A549 (cell line): Measurements from ENCODE around the gene ENPP1. TPM values are rescaled to one million over a fixed set of nuclear protein-coding genes. Genes with fewer than 3 reads are reported as not detected.

Source experiments
- ATAC-seq, 2 experiments: fragments of 200-7000 bp in 1 of 2; fragments of >200 bp in 1 of 2; cut with Nextera tagmentation in 1 of 2; cut with Tn5 transposase in 1 of 2; 3 replicates each; pipeline versions ENCODE4 v1.8.0 to v1.9.1; 2018 to 2020; ENCODE audit warnings: mild to moderate bottlenecking in 1 of 2, moderate library complexity in 1 of 2
- CTCF ChIA-PET: fragments of 300-600 bp; sonication (Branson Sonifier 250); formaldehyde crosslinking; extraction: SDS; loops from one replicate; lab custom pipeline; 2021; ENCODE audit warnings: antibody characterized with exemption, inconsistent platforms; lab: Yijun Ruan, JAX
- POLR2A ChIA-PET: fragments of 350-600 bp; formaldehyde crosslinking; extraction: SDS; loops from one replicate; lab custom pipeline; 2021; ENCODE audit warnings: antibody characterized with exemption, inconsistent platforms; lab: Yijun Ruan, JAX
- DNase-seq, 2 experiments: peaks; one replicate each; pipeline versions ENCODE4 v3.0.0 to v3.0.0-alpha.2; 2011 to 2016; ENCODE audit warnings: low read depth in 1 of 2, low spot score in 1 of 2
- FAIRE-seq: peaks from 2 replicates; lab custom pipeline; 2011; peaks lifted over from hg19 to GRCh38; lab: Jason Lieb, UNC
- H3K27ac ChIP-seq, 2 experiments: fragments of >200 bp; sonication (Bioruptor Twin); formaldehyde crosslinking; 3 replicates each; pipeline ENCODE4 v1.5.1; 2016 to 2017
- H3K4me1 ChIP-seq: fragments of >200 bp; sonication (Bioruptor Twin); formaldehyde crosslinking; 3 replicates; pipeline ENCODE4 v1.6.1; 2016
- H3K4me2 ChIP-seq: fragments of >200 bp; sonication (Bioruptor Twin); formaldehyde crosslinking; 3 replicates; pipeline ENCODE4 v1.6.1; 2016
- H3K4me3 ChIP-seq: fragments of >200 bp; sonication (Bioruptor Twin); formaldehyde crosslinking; 3 replicates; pipeline ENCODE4 v1.5.1; 2016
- H3K9me3 ChIP-seq: fragments of >200 bp; sonication (Bioruptor Twin); formaldehyde crosslinking; 3 replicates; pipeline ENCODE4 v1.6.1; 2016
- BHLHE40 ChIP-seq: IDR thresholded peaks from 2 replicates; pipeline ENCODE4 v1.6.1; 2012; ENCODE audit warnings: low read depth, low read length, inconsistent platforms
- CBX2 ChIP-seq: fragments of 200-600 bp; sonication (generic); IDR thresholded peaks from 2 replicates; pipeline ENCODE4 v1.6.1; 2016; ENCODE audit warnings: low read depth, mild to moderate bottlenecking, borderline replicate concordance
- CBX8 ChIP-seq: fragments of 200-600 bp; sonication (generic); IDR thresholded peaks from 2 replicates; pipeline ENCODE4 v1.6.1; 2016
- CEBPB ChIP-seq, 2 experiments: fragments of >200 bp in 1 of 2; sonication (Bioruptor Twin) in 1 of 2; formaldehyde crosslinking in 1 of 2; IDR thresholded peaks; 2 replicates each; pipeline ENCODE4 v1.6.1; 2012 to 2016
- CHD2 ChIP-seq: fragments of 150-350 bp; IDR thresholded peaks from 2 replicates; pipeline ENCODE4 v1.6.1; 2014; ENCODE audit warnings: low read length; ENCODE audit not compliant: partially characterized antibody
- CHD4 ChIP-seq: fragments of 200-600 bp; sonication (generic); IDR thresholded peaks from 2 replicates; pipeline ENCODE4 v1.6.1; 2016; ENCODE audit warnings: antibody characterized with exemption, mild to moderate bottlenecking, borderline replicate concordance
- EHMT2 ChIP-seq: fragments of 200-600 bp; sonication (generic); IDR thresholded peaks from 2 replicates; pipeline ENCODE4 v1.6.1; 2016; ENCODE audit warnings: antibody characterized with exemption, low read depth, mild to moderate bottlenecking, moderate library complexity
- EP300 ChIP-seq, 2 experiments: fragments of >200 bp; sonication (Bioruptor Twin); formaldehyde crosslinking; IDR thresholded peaks; 2 replicates in 1 of 2; 3 replicates in 1 of 2; pipeline ENCODE4 v1.6.1; 2016 to 2017
- ESRRA ChIP-seq: fragments of 150-350 bp; IDR thresholded peaks from 2 replicates; pipeline ENCODE4 v1.6.1; 2014; ENCODE audit warnings: mild to moderate bottlenecking, low read length, borderline replicate concordance
- FOSB ChIP-seq: fragments of 250-450 bp; sonication (Bioruptor Pico); IDR thresholded peaks from 2 replicates; pipeline ENCODE4 v1.5.0; 2020; ENCODE audit warnings: mild to moderate bottlenecking, moderate library complexity
- FOSL2 ChIP-seq, 2 experiments: fragments of 450-650 bp in 1 of 2; fragments of >200 bp in 1 of 2; sonication (Bioruptor Twin) in 1 of 2; formaldehyde crosslinking; IDR thresholded peaks; 2 replicates each; pipeline versions ENCODE4 v1.5.0 to v1.6.1; 2016 to 2020; ENCODE audit warnings: mild to moderate bottlenecking in 1 of 2, moderate library complexity in 1 of 2
- FOXS1 ChIP-seq: fragments of 250-450 bp; sonication (Bioruptor Pico); IDR thresholded peaks from 2 replicates; pipeline ENCODE4 v1.5.0; 2020; ENCODE audit warnings: mild to moderate bottlenecking, moderate library complexity
- HDAC2 ChIP-seq: fragments of 200-600 bp; sonication (generic); IDR thresholded peaks from 2 replicates; pipeline ENCODE4 v1.6.1; 2016
- HEYL ChIP-seq: fragments of 250-450 bp; sonication (Bioruptor Pico); IDR thresholded peaks from 2 replicates; pipeline ENCODE4 v1.8.0; 2021; ENCODE audit warnings: mild to moderate bottlenecking, moderate library complexity
- HOXB13 ChIP-seq: fragments of 250-450 bp; sonication (Bioruptor Pico); IDR thresholded peaks from 2 replicates; pipeline ENCODE4 v1.5.0; 2020; ENCODE audit warnings: low read depth, mild to moderate bottlenecking, moderate library complexity
- JUN ChIP-seq, 2 experiments: fragments of >200 bp; sonication (Bioruptor Twin); formaldehyde crosslinking; IDR thresholded peaks; 2 replicates in 1 of 2; 3 replicates in 1 of 2; pipeline ENCODE4 v1.6.1; 2016 to 2017
- KDM1A ChIP-seq: fragments of 200-600 bp; sonication (generic); IDR thresholded peaks from 2 replicates; pipeline ENCODE4 v1.6.1; 2016; ENCODE audit warnings: low read depth, mild to moderate bottlenecking
- KDM5A ChIP-seq: fragments of 200-600 bp; sonication (generic); IDR thresholded peaks from 2 replicates; pipeline ENCODE4 v1.6.1; 2016; ENCODE audit warnings: antibody characterized with exemption, mild to moderate bottlenecking
- MAZ ChIP-seq: fragments of 150-350 bp; IDR thresholded peaks from 2 replicates; pipeline ENCODE4 v1.6.1; 2014; ENCODE audit warnings: antibody characterized with exemption, low read depth, low read length, borderline replicate concordance
- NFE2L2 ChIP-seq: fragments of 150-350 bp; conservative IDR thresholded peaks from 2 replicates; pipeline ENCODE4 v1.6.1; 2014; ENCODE audit warnings: low read length
- POLR2AphosphoS2 ChIP-seq: conservative IDR thresholded peaks from 2 replicates; pipeline ENCODE4 v1.6.1; 2012; ENCODE audit warnings: low read length, improper control_type of control experiment, inconsistent platforms
- RARB ChIP-seq: fragments of 250-450 bp; sonication (Bioruptor Pico); IDR thresholded peaks from 2 replicates; pipeline ENCODE4 v1.8.0; 2021; ENCODE audit warnings: mild to moderate bottlenecking, moderate library complexity
- RCOR1 ChIP-seq: fragments of 150-350 bp; IDR thresholded peaks from 2 replicates; pipeline ENCODE4 v1.6.1; 2014; ENCODE audit warnings: antibody characterized with exemption, low read length, low read depth
- RNF2 ChIP-seq: fragments of 200-600 bp; sonication (generic); IDR thresholded peaks from 2 replicates; pipeline ENCODE4 v1.6.1; 2016; ENCODE audit warnings: low read depth, mild to moderate bottlenecking, antibody characterized with exemption, moderate library complexity, borderline replicate concordance
- SMC3 ChIP-seq: fragments of >200 bp; sonication (Bioruptor Twin); formaldehyde crosslinking; IDR thresholded peaks from 3 replicates; pipeline ENCODE4 v1.6.1; 2018; ENCODE audit warnings: inconsistent platforms
- TP53 ChIP-seq: fragments of 250-450 bp; sonication (Bioruptor Pico); IDR thresholded peaks from 2 replicates; pipeline ENCODE4 v1.5.0; 2021; ENCODE audit warnings: mild to moderate bottlenecking, moderate library complexity
- ZC3H11A ChIP-seq: fragments of 450-650 bp; IDR thresholded peaks from 2 replicates; pipeline ENCODE4 v1.6.1; 2014; ENCODE audit warnings: antibody characterized with exemption, mild to moderate bottlenecking
- ZNF302 ChIP-seq: fragments of 250-450 bp; sonication (Bioruptor Pico); IDR thresholded peaks from 2 replicates; pipeline ENCODE4 v1.9.0; 2021; ENCODE audit warnings: inconsistent platforms, mild to moderate bottlenecking, moderate library complexity
- ZSCAN20 ChIP-seq: fragments of 250-450 bp; sonication (Bioruptor Pico); IDR thresholded peaks from 2 replicates; pipeline ENCODE4 v1.8.0; 2022; ENCODE audit warnings: mild to moderate bottlenecking, moderate library complexity
- WGBS: methylation state at CpG from one replicate; pipeline ENCODE4 v1.1.6; 2017; ENCODE audit errors: missing lambda C conversion rate; 5-methylcytosine and 5-hydroxymethylcytosine counted together
- polyA plus RNA-seq, 4 experiments: library from polyadenylated mRNA; depleted of rRNA in 3 of 4; stranded (reverse); fragments of >200 nt; fragmentation: RNase III in 1 of 4; extraction: RNeasy Plus Mini Kit Qiagen cat#74134 plus additional on column Dnase treatment in 1 of 4; gene quantifications; 2 replicates in 3 of 4; 3 replicates in 1 of 4; pipeline ENCODE4 v1.2.3, GENCODE V29; 2011 to 2017
- TF ChIP-seq, protein P1 (sequence below): fragments of 450-650 bp; IDR thresholded peaks from 2 replicates; pipeline ENCODE4 v1.6.1; 2014; ENCODE audit warnings: antibody characterized with exemption
- TF ChIP-seq, protein P2 (sequence below): IDR thresholded peaks from 2 replicates; pipeline ENCODE4 v1.6.1; 2012
- TF ChIP-seq, protein P3 (sequence below): IDR thresholded peaks from 2 replicates; pipeline ENCODE4 v1.6.1; 2012
- TF ChIP-seq, protein P4 (sequence below): fragments of >200 bp; sonication (Bioruptor Twin); formaldehyde crosslinking; IDR thresholded peaks from 2 replicates; pipeline ENCODE4 v1.6.1; 2016
- TF ChIP-seq, protein P5 (sequence below): fragments of >200 bp; sonication (Bioruptor Twin); formaldehyde crosslinking; IDR thresholded peaks from 3 replicates; pipeline ENCODE4 v1.5.1; 2016

Gene ENPP1
- polyA plus RNA-seq, 2 of the 4 experiments (the other 2 are of a cell fraction) = 0.97 to 5.3 TPM

DNA sequence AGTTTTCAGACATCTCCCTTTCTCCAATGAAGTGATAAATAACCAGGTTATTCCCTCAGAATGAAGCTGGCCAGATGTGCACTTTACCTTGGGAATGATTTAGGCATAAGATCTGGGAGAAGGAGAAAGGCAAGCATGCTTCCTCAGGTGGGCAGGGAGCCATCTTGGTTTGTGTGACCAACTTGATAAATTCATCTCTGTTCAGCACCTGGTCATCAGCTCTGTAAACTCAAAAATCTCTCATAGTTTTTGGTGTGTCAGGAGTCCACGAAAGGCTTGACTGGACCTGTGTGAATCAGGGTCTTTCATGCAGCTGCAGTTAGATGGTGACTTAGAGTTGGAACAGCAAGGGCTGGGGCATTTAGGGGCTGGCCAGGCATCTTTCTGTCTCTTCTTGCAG, 24.5 kb downstream of the ENPP1 start:
- WGBS = 100% methylated on average over 1 of the region's 1 CpG
- TF ChIP-seq EHMT2 (no peak), ZSCAN20 (no peak), MAZ (no peak), NFE2L2 (no peak), CBX2 (no peak), JUN (IDR thresholded peaks at IDR 0.05) (no peak), FOSL2 (IDR thresholded peaks at IDR 0.05) (no peak), FOSL2 (CRISPR knock-in tag; IDR thresholded peaks at IDR 0.05) (no peak), POLR2AphosphoS2 (no peak), CBX8 (no peak), FOSB (CRISPR knock-in tag) (no peak), TP53 (no peak), SMC3 (no peak), EP300 (IDR thresholded peaks at IDR 0.05) (no peak), KDM1A (no peak), RNF2 (no peak), RCOR1 (no peak)
- TF ChIP-seq, protein P1, sequence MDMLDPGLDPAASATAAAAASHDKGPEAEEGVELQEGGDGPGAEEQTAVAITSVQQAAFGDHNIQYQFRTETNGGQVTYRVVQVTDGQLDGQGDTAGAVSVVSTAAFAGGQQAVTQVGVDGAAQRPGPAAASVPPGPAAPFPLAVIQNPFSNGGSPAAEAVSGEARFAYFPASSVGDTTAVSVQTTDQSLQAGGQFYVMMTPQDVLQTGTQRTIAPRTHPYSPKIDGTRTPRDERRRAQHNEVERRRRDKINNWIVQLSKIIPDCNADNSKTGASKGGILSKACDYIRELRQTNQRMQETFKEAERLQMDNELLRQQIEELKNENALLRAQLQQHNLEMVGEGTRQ = no peak
- Histone ChIP-seq H3K9me3 (no peaks in the 10 kb centered on the region), H3K4me1 (peaks cover 16% of the 10 kb centered on the region), H3K4me3 (no peak overlapping the region), H3K27ac (no peak overlapping the region), H3K4me2 (no peak overlapping the region)
- no peak for DNase-seq
- ChIA-PET POLR2A (no interaction called here), CTCF (no interaction called here)
- FAIRE-seq = no peak
- ATAC-seq = no peak

DNA sequence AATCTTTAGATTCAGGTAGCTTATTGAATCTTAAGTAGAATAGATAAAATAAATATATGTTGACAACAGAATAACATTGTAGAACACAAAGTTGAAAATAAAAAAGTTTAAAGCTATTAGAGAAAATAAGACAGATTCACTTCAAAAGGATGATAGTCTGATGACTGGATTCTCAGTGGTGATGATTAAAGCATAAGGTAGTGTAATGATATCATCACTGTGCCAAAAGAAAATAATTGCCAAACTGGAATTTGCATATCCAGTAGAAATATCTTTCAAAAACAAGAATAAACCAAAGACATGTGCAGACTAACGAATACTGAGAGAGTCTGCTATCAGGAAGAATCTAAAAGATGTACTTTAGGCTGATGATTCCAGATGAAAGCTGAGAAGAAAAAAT, 30.2 kb downstream of the ENPP1 start:
- no peak overlapping the region for H3K4me3 ChIP-seq
- no peak for FAIRE-seq
- H3K4me2 ChIP-seq = no peak overlapping the region
- H3K4me1 ChIP-seq = peaks cover 13% of the 10 kb centered on the region
- ChIA-PET CTCF (no interaction called here), POLR2A (no interaction called here)
- DNase-seq = no peak
- WGBS = 92% methylated on average over 1 of the region's 1 CpG
- no peak for ATAC-seq
- no peaks in the 10 kb centered on the region for H3K9me3 ChIP-seq
- TF ChIP-seq RNF2 (no peak), HOXB13 (CRISPR knock-in tag) (no peak), TP53 (no peak), KDM5A (no peak), FOSL2 (IDR thresholded peaks at IDR 0.05) (no peak), FOSL2 (CRISPR knock-in tag; IDR thresholded peaks at IDR 0.05) (no peak), ESRRA (no peak)
- TF ChIP-seq, protein P2, sequence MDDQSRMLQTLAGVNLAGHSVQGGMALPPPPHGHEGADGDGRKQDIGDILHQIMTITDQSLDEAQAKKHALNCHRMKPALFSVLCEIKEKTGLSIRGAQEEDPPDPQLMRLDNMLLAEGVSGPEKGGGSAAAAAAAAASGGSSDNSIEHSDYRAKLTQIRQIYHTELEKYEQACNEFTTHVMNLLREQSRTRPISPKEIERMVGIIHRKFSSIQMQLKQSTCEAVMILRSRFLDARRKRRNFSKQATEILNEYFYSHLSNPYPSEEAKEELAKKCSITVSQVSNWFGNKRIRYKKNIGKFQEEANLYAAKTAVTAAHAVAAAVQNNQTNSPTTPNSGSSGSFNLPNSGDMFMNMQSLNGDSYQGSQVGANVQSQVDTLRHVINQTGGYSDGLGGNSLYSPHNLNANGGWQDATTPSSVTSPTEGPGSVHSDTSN = no peak
- TF ChIP-seq, protein P3, sequence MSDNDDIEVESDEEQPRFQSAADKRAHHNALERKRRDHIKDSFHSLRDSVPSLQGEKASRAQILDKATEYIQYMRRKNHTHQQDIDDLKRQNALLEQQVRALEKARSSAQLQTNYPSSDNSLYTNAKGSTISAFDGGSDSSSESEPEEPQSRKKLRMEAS = no peak
- TF ChIP-seq, protein P1 = no peak
- no peak overlapping the region for H3K27ac ChIP-seq

DNA sequence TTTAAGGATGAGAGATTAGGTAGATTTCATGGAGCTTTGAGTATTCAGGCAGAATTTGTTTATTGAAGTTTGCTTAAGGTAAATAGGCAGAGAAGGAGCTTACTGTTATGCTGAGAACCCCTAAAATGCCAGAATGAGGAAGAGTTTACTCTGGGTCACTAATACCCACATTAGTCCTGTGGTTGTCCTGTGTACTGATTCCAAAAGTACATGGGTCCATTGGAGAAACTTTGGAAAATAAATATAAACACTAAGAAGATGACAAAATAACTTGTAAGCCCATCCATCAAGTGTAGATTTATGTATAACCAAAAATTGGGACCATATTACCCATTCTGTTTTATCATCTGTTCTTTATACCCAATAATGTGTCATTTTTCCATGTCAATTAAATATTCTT, 31.6 kb downstream of the ENPP1 start:
- Histone ChIP-seq H3K4me3 (no peak overlapping the region), H3K4me1 (peaks cover 21% of the 10 kb centered on the region), H3K27ac (no peak overlapping the region), H3K4me2 (no peak overlapping the region), H3K9me3 (no peaks in the 10 kb centered on the region)
- FAIRE-seq (no peak), ATAC-seq (no peak), DNase-seq (no peak)
- CTCF ChIA-PET = no interaction called here
- POLR2A ChIA-PET = no interaction called here
- TF ChIP-seq JUN (IDR thresholded peaks at IDR 0.05) (no peak), HDAC2 (no peak), BHLHE40 (no peak), ZC3H11A (no peak), CHD4 (no peak), RARB (CRISPR knock-in tag) (no peak), FOXS1 (CRISPR knock-in tag) (no peak), ESRRA (no peak), ZNF302 (CRISPR knock-in tag) (no peak), FOSL2 (IDR thresholded peaks at IDR 0.05) (no peak), FOSL2 (CRISPR knock-in tag; IDR thresholded peaks at IDR 0.05) (no peak), HEYL (no peak), CEBPB (IDR thresholded peaks at IDR 0.05) (no peak), CHD2 (no peak)
- TF ChIP-seq, protein P4, sequence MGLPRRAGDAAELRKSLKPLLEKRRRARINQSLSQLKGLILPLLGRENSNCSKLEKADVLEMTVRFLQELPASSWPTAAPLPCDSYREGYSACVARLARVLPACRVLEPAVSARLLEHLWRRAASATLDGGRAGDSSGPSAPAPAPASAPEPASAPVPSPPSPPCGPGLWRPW = no peak
- TF ChIP-seq, protein P5, sequence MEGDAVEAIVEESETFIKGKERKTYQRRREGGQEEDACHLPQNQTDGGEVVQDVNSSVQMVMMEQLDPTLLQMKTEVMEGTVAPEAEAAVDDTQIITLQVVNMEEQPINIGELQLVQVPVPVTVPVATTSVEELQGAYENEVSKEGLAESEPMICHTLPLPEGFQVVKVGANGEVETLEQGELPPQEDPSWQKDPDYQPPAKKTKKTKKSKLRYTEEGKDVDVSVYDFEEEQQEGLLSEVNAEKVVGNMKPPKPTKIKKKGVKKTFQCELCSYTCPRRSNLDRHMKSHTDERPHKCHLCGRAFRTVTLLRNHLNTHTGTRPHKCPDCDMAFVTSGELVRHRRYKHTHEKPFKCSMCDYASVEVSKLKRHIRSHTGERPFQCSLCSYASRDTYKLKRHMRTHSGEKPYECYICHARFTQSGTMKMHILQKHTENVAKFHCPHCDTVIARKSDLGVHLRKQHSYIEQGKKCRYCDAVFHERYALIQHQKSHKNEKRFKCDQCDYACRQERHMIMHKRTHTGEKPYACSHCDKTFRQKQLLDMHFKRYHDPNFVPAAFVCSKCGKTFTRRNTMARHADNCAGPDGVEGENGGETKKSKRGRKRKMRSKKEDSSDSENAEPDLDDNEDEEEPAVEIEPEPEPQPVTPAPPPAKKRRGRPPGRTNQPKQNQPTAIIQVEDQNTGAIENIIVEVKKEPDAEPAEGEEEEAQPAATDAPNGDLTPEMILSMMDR = no peak
